Activated T-cell treated with anti-CD3 and anti-CD28 coated beads for 4 hours (primary cell): Measurements from ENCODE around the gene KPTN.
A peak's percentile ranks its signal among the peaks of the same experiment; 100 is the strongest.
"Not testable (repeated sequence)": the region's sequence is repeated elsewhere in the genome, so short reads cannot be mapped to it uniquely, and the experiment has no call there.

Experiments
- DNase-seq: peaks from one replicate; pipeline ENCODE4 v3.0.0-alpha.2; 2020

The KPTN gene

DNA sequence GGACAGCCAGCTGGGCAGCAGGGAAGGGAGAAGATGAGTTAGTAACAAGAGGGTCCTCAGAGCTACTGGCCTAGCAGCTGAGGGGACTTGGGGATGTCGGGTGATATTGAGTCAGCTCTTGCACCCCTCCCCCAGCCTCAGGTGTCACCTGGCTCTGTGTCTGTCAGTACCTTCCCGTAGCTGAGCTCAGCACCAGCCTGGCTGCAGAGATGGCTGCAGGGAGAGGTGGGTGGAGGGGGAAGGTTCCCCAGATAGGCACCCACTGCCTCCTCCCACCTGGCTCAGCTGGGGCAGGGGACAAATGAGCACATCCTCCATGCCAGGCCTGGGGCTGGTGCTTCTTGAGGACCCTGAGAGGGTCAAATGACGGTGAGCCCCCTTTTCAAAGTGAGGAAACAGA is 6.8 kb upstream of the KPTN start:
- no peak for DNase-seq

DNA sequence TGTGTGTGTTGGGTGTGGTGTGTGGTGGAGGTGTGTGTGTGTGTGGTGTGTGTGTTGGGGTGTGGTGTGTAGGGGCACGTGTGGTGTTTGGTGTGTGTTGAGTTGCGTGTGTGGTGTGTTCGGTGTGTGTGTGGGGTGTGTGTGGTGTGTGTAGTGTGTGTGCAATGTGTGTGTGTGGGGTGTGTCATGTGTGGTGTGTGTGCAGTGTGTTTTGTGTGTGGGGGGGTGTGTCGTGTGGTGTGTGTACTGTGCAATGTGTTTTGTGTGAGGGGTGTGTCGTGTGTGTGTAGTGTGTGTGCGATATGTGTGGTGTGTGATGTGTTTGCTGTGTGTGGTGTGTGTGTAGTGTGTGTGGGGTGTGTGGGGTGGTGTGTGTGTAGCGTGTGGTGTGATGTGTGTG is 6.0 kb upstream of the KPTN start:
- DNase-seq: no peak

DNA sequence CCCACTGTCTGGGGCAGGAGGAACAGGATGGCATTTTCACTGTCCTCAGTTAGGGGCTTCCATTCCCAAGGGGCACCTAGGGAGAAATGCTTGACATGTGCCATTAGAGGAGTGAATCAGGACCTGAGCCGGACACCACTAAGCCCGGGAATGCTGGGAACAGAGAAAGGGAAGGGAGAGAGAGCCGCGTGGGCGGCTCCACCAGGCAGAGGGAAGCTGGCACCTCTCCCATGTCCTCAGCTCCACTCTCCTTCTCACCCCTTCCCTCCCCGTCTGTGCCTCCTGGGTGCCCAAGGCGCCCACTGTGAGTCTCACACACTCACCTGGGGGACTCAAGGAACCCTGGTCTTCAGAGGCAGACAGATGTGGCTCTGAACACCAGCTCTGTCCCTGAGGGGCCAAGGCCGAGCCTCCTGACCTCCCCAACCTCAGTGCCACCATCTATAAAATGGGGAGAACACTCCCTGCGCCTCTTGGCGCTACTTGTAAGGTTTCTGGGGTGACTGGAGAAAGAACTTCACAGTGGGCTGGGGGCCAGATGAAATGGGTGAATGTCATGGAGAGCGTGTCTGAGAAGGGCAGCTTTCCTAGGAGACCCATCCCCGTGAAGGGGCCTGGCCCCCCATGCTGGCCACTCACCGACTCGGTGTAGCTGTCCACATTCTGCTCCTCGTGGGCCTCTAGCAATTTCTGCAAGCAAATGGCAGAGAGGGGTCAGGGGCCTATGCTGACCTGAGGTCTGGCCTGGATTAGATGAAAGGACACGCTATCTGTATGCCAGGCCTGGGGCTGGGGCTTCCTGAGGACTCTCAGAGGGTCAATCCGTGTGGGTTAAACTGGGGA is 5.3 kb upstream of the KPTN start:
- no peak for DNase-seq

DNA sequence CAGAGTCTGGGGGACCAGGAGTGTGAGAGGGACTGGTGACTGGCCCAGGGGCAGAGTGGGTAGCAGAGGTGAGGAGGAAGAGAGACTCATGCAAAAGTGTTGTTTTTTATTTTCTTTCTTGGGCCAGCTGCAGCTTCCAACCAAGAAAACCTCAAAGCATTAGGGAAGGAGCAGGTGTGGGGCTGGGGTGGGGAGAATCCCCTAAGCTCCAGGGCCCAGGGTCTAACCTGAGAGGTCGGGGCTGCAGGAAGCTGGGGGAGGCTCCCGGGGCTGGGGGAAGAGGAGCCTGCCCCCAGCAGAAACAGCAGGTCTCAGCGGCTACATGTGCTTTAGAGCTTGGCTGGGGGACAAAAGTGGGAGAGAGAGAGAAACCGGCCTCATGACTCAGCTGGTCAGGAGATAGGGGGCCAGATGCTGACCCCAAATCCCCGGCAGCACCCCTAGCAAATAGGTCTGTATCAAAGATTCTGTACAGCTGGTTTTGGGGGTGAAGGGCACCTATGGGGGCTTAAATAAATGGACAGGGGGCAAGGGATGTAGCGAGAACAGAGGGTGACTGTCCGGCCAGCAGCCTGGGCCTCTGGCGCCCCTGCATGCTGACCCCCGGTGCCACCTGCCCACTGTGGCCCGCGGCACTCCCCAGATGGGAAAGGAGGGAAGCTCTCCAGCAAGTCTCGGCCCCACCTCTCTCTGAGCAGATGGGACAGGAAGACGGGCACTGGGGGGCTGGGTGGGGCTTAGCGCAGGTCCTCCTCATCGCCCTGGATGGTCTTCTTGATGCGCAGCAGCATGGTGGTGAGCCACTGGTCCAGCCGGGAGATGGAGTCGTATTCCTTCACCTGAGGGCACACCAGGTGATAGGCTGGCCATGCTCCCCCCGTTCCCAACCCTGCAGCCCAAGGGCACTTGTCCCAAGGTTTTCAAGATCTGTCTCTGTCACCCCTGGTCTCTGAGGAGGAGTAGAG is 3.8 kb upstream of the KPTN start:
- no peak for DNase-seq

DNA sequence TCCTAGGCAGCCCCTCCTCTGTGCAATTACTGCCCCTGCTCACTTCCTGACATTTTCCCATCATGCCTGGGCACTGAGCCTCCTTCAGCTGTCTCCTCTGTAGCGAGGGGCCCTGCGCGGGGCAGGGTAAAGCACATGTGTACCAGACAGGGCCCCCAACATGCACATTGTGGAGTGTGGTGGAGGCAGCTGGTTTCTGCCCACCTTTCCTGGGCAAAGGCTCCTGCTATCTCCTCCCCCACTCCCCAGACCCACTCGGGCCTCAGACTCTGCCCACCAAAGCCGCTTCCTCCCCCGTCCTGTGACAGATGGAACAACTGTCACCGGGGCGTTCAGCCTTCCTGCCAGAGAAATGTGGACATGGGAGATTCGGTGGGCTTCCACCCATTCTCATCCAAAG is 2.9 kb upstream of the KPTN start:
- DNase-seq: no peak

GRCh38 chr19:47486220-47486619 is 2.2 kb upstream of the KPTN start:
- not testable (repeated sequence) for DNase-seq

DNA sequence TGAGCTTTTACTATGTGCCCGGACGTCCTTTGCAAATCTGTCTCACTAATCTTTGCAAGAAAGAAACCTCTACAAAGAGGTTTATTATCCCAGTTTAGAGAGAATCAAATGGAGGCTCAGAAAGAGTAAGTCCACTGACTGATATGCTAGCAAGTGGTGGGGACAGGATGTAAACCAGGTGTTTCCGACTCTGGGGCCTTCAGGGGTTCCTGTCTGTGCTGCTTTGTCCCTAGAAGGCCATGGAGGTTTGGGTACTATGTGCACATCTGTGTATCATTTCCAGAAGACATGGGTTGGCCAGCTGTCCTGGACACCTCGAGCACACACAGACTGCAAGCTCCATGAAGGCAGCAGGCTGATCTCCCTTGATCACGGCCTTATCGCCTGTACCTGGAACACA is 1.2 kb upstream of the KPTN start:
- no peak for DNase-seq

DNA sequence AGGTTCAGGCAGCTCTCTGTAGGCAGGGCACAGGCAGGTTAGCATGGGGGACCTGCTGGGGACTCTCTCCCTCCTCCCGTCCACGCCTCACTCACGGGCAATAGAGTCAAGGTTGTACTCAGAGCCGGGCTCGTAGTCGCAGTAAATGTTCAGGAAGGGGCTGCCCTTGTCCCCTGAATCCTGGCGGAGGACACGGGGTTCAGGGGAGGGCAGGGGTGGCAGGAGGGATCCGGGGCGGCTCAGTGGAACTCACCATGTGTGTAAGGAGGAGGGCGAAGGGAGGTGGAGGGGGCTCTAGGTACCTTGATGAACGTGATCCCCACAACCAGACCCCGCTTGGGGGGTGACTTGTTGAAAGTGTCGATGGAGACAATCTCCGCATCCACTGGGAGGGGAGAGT is 819 bp downstream of the KPTN start:
- DNase-seq: no peak

DNA sequence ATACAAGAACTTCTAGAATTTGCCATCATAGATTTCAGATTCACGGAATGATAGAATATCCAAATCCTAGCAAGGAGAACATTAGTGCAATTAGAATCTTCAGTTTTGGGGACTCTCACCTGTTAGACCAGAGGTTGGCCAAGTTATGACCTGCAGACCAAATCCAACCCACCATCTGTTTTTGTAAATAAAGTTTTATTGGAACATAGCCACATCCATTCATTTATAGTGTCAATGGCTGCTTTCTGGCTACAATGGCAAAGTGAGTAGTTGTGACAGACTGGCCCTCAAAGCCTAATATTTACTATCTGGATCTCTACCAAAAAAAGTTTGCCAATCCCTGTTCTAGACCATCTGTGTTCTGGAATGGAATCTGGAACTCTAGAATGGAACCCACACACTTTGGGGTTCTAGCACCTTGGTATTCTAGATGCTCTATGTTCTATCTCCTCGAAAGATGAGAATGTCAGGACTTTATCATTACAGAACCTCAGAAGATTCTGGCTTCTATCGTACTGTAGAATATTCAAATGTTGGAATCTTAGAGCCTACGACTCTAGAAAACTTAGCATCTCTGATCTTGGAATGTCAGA is 2.5 kb downstream of the KPTN start:
- no peak for DNase-seq

DNA sequence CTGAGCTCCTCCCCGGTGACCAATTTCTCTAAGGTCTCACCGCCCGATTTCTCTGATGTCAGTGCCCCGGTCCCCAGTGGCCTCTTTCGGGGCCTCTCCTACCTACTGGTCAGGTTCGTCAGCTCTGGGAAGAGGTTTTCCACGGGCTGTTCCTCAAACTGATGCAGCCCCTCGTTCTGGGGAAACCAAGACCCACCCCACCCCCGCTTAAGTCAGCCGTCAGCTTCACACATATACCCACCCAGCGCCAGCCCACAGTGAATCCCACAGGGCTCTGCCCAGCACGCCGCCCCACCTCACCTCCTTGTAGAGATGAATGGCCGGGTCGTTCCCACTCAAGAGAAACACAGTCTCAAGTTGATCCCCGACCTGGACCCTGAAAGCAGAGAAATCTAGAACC is 3.4 kb downstream of the KPTN start:
- no peak for DNase-seq

DNA sequence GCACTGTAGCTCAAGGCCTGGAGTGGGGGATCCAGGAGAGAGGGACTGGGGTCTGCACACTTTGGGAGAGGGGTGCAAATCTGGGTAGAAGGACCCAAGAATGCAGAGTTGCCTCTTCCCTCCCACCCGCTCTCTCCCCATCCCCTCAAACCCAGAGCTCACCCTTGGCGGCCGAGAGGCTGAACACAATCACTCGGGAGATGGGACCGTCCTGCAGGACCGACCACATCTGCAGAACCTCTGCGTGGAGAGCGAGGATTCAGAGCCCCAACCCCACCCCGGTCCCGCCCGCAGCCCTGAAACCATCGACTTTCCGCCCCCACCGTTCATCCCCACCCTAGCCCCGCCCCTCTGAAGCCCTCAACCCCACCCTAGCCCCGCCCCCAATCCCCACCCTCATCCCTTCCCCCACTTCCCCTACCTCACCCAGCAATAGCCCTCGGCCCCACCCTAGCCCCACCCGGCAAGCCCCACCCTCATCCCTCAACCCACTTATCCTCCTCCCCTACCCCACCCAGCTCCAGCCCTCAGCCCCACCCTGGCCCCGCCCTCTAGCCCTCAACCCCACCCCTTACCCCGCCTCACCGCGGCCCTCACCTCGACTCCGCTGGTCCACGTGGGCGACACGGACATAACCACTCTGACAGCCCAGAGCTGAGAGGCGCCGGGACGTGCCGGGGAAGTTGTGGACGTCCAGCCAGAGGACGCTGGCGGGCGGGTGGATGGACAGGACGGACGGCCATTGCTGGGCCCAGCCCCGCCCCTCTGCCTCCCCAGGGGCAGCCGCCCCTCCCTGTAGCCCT is 4.1 kb downstream of the KPTN start:
- no peak for DNase-seq

DNA sequence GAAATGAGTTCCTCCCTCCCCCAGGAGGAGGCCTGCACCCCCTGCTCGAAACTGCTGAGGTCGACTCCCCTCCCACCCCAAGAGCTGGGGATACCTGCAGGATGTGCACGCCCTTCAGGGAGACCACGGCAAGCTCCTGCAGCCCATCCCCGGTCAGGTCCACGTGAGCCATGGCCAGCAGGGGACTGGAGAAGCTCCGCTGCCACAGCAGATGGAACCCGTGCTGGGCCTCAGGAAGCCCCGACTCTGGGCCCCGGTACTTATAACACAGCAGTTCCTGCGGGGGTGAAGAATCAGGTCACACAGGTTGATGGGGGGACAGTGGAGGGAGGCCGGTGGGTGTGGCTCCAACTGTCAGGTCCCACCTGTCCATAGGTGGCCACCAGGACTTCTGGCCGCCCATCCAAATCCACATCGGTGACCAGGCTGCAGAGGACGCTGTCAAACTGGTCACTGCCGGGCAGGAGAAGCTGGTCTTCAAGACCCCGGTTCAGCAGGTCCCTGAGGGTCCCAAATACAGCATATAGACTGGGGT is 7.5 kb downstream of the KPTN start:
- no peak for DNase-seq

DNA sequence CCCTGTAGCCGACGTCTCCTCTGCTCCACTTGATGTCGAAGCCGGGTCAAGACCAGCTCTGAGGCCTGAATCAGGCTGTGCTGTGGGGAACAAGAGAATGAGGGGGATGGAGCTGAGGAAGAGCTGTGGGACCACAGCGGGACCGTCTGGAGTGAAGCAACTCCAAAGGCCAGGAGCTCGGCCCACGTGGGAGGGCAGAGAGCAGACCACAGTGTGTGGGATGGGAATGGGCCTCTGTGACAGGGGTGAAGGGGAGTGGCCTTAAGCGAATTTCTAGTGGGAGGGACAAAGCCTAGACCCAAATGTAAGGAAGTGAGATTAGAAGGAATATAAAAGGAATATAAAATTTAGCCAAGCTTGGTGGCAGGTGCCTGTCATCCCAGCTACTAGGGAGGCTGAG is 8.6 kb downstream of the KPTN start:
- no peak for DNase-seq

DNA sequence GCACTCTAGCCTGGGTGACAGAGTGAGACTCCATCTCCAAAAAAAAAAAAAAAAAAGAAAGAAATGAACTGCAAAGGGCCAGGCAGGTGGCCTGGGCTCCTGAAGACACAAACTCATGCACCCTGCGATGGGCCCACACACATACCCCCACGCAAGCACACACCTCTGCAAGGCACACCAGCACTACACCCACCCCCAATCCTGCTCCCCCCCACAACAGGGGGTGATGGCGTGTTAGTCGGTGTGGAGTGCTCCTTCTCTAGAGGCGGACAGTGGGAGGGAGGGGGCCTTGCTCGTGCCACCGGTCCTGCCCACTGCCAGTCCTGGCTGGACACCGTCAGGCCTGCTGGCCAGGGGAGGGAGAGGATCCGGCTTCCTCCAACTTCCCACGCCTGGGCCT is 10.7 kb downstream of the KPTN start:
- DNase-seq: no peak

DNA sequence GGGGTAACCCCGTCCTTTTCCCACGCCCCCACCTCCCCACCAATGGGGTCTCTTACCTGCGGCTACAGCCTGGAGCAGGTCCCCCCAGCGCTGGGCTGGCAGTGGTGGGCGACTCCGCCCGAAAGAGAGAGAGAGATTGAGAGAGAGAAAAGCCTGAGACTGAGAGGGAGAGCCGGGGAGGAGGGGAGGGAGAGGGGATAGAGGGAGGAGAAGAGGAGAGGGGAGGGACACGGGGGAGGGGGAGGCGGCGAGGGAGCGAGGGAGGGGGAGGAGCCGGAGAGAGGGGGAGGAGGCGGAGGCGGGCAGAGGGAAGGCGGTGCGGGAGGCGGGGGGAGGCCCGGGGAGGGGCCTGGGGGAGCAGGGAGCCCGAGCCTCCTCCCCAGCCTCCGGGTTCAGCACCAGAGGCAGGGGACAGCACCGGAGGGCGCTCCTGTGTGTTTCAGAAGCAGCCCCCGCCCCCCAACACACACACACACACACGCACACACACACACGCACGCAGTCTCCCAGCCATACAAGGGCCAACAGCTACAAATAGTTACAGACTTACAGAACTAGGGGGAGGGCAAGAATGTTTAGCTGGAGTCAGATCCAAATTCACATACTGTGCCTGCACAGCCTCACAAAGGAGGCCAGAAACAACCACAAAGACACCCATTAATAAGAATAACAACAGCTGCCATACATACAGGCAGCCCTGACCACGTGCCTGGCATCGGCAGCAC is 12.1 kb downstream of the KPTN start, which contains the start of gene SLC8A2:
Gene SLC8A2, minus strand, starts transcription at position 161 of the 725 bp plus-strand sequence. CDS start 5,490 bp downstream, outside the sequence.
- peak; percentile 42 for DNase-seq

DNA sequence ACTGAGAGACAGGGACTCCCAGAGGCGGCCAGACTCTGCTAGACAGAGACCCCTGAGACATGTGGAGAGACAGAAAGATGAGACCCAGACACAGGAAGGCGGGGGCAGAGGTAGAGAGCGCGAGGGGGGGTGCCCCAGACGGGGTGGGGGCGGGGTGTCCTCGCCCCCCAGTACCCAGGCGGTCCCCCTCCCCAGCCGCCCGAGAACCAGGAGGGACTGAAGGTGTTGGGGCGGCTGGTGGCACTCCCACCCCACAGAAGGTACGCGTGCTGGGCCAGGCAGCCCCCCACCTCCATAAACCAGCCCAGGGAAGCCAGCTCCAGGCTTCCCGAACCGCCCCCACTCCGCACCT is 12.7 kb downstream of the KPTN start:
- no peak for DNase-seq

GRCh38 chr19:47470447-47471195 is 13.4 kb downstream of the KPTN start:
- DNase-seq: no peak

- no peak for DNase-seq
Observed at GRCh38 chr19:47469719-47470118, 14.3 kb downstream of the KPTN start.

- no peak for DNase-seq
Observed at GRCh38 chr19:47469363-47469700, 14.7 kb downstream of the KPTN start.

GRCh38 chr19:47467914-47468313 is 16.1 kb downstream of the KPTN start:
- no peak for DNase-seq

DNA sequence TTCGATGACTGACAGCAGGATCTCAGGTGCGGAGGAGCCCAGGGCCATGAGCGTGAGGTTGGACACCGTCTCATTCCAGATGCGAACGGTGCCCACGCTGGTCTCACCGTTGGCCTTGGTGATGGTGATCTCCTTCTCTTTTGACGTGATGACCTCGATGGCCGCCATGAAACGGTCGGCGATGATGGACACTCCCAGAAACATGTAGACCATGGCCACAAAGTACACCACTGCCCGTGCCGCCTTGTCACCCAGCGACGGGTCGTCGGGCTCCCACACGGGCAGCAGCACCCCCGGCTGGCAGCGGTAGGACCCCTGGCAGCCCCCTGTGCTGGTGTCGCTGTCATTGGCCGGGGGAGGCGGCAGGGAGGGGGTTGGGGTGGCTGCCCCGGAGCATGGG is 18.1 kb downstream of the KPTN start:
- no peak for DNase-seq
